ENCODE data around the gene EHD2. TPM values are rescaled to one million over a fixed set of nuclear protein-coding genes. Genes with fewer than 3 reads are reported as not detected.

Gene EHD2
- total and polyA plus RNA-seq, 2 of the 4 experiments (the other 2 are of a cell fraction): 35.3 to 181 TPM

- H2AK9ac ChIP-seq (replicated peaks; ENCODE audit: low read depth, low read length, poor library complexity): peak overlapping the region; percentile 37
- DNase-seq (no peak), ATAC-seq (ENCODE audit: low read depth) (no peak)
- H3K4me3 ChIP-seq (ENCODE audit: insufficient read depth, low read depth, low read length): no peak overlapping the region
- H3K27ac ChIP-seq (ENCODE audit: insufficient read depth, low read length): no peak overlapping the region
- no peak overlapping the region for H3K18ac ChIP-seq (ENCODE audit: low read depth, low read length)
- H4K20me1 ChIP-seq (ENCODE audit: insufficient read depth, low read length): peaks cover 49% of the 10 kb centered on the region
- no peak overlapping the region for H3K4me2 ChIP-seq (ENCODE audit: low read depth, low read length)
- no peaks in the 10 kb centered on the region for H3K27me3 ChIP-seq (ENCODE audit: control insufficient read depth, insufficient read depth, low read length)
- H3K14ac ChIP-seq (replicated peaks; ENCODE audit: low read depth, low read length): no peak overlapping the region
- H2BK5ac ChIP-seq (ENCODE audit: low read depth, low read length, poor library complexity, severe bottlenecking): no peak overlapping the region
- no peak overlapping the region for H4K8ac ChIP-seq (ENCODE audit: low read depth in 2 of 2, low read length in 2 of 2)
- H3K56ac ChIP-seq (ENCODE audit: extremely low read depth, insufficient read depth, low read length): no peak overlapping the region
- no peak overlapping the region for H4K91ac ChIP-seq (ENCODE audit: insufficient read depth, low read depth, low read length)
- peaks cover 0 to 25% of the 10 kb centered on the region in 2 experiments; a peak in 2 of 4 replicates for H3K79me1 ChIP-seq (ENCODE audit: low read depth in 1 of 2, low read length in 2 of 2)
- H3K23ac ChIP-seq (ENCODE audit: low read depth, low read length): no peak overlapping the region
- H2BK20ac ChIP-seq (ENCODE audit: low read depth, low read length): no peak overlapping the region
- dilution Hi-C loops (cut with HindIII; ENCODE audit: low sequenced_read_pairs, unreplicated experiment): no loop called here
- WGBS, 2 experiments (ENCODE audit: extremely low coverage in 2 of 2, insufficient read length in 1 of 2): 94% methylated on average over 26 of the region's 43 CpGs; no CpG with 5 or more reads in 1 of the 2 experiments
- ChIA-PET CTCF (no interaction called here), POLR2A (ENCODE audit: unreplicated experiment) (no interaction called here)
- H2BK15ac ChIP-seq (ENCODE audit: low read depth, low read length): no peak overlapping the region
- H3K4ac ChIP-seq (ENCODE audit: low read depth, low read length): no peak overlapping the region
- peaks cover 4% of the 10 kb centered on the region; the same call in 1 of the 2 replicates for H3K9me3 ChIP-seq (ENCODE audit: control insufficient read depth, insufficient read depth, low read length)
- H3K9me1 ChIP-seq (ENCODE audit: insufficient read depth, low read length): peaks cover 4% of the 10 kb centered on the region
- no peak for TF ChIP-seq POLR2A (IDR thresholded peaks at IDR 0.05; ENCODE audit: low read depth, low read length)
- no peak for TF ChIP-seq MAFK (IDR thresholded peaks at IDR 0.05; ENCODE audit: low read depth, low read length)
- TF ChIP-seq RCOR1 (IDR thresholded peaks at IDR 0.05; ENCODE audit: insufficient replicate concordance, low read length): no peak
- TF ChIP-seq RFX5 (IDR thresholded peaks at IDR 0.05; ENCODE audit: low read depth, low read length): no peak
- TF ChIP-seq MXI1 (IDR thresholded peaks at IDR 0.05; ENCODE audit: borderline replicate concordance, low read depth, low read length): no peak
- H3K4me1 ChIP-seq (ENCODE audit: control insufficient read depth, insufficient read depth, low read length): peaks cover 5% of the 10 kb centered on the region
- in situ Hi-C loops (cut with MboI; ENCODE audit: low sequenced_read_pairs): loop anchor here (25.0 kb wide), 1 partner anchor 414 kb away; no protein-coding TSS in a partner anchor
- no peak overlapping the region for H2AK5ac ChIP-seq (ENCODE audit: low read depth, low read length)
- no peak overlapping the region for H2AFZ ChIP-seq (replicated peaks; ENCODE audit: low read length, poor library complexity)
- H4K5ac ChIP-seq (ENCODE audit: low read depth, low read length): no peak overlapping the region
- intact Hi-C loops (cut with micrococcal nuclease): no loop called here
- H2BK120ac ChIP-seq (ENCODE audit: low read depth, low read length): no peak overlapping the region; the same call in 1 of the 2 replicates
- H3K36me3 ChIP-seq (ENCODE audit: control insufficient read depth, insufficient read depth, low read length): peaks cover 38% of the 10 kb centered on the region; the same call in 1 of the 2 replicates
- BruUV-seq (replicated peaks): no TSS peak
- no peak overlapping the region for H3K9ac ChIP-seq (ENCODE audit: low read depth, low read length)
Measured at GRCh38 chr19:47700934-47701716, 12.1 kb upstream of the EHD2 start.

All from IMR-90 (cell line).